ENCODE measurements around the gene SAC3D1. TPM values are rescaled to one million over a fixed set of nuclear protein-coding genes. Genes with fewer than 3 reads are reported as not detected.

SAC3D1 gene
- total and polyA plus RNA-seq, 3 experiments from 2014 or later: 12.0 to 27.1 (median 24.8) TPM

DNA sequence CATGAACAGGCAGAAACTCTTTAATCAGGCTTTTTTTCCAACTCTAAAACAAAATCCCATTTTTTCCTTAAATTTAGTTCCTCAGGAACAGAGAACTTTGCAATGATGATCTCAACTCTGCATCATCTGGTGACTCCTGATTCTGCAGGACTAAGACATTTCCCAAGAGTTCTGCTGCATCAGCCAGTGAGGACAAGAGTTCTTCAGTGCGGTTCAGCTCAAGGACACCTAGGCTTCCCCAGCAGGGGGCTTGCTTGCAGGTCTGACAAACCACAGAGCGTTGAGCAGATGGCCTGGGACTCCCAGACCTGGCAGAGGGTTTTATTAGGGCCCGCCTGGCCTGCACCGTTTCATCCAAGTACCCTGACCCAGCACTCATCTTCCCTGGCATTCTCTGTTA is 36.4 kb downstream of the SAC3D1 start:
- POLR2A ChIA-PET: no interaction called here

DNA sequence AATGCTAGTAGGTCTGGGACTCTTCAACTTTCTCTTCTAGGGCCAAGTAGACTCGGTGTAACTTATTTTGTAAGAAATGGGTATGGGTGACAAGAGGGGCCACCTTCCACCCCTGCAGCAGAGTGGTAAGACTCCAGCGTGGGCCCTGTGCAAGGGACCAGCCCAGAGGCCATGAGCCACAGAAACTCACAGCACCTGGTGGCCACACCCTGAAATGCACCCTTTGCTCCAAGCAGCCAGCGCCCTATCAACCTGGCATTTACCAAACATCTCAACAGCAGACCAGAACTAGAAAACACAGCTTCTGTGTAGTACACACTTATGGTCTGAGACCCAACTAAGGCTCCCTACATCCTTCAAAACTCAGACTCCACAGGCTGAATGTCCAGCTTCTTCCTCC is 37.1 kb downstream of the SAC3D1 start:
- H3K27ac ChIP-seq (ENCODE audit: low read depth, low read length): no peak overlapping the region
- peak; percentile 41 to 79 (median 50) for DNase-seq
- Mint-ChIP-seq H3K4me1 (peaks cover 4 to 15% (median 7%) of the 10 kb centered on the region in 3 donors), H3K36me3 (no peaks in the 10 kb centered on the region), H3K27ac (peak overlapping the region in 7 of 8 donors; percentile 35 to 95 (median 68)), H3K9me3 (no peaks in the 10 kb centered on the region), H3K4me3 (peak overlapping the region in 1 of 7 donors; percentile 59), H3K27me3 (no peaks in the 10 kb centered on the region)
- peaks cover 5% of the 10 kb centered on the region for H3K4me1 ChIP-seq (ENCODE audit: insufficient read depth, low read length)
- no peaks in the 10 kb centered on the region for H3K27me3 ChIP-seq (ENCODE audit: insufficient read depth, low read length, poor library complexity, severe bottlenecking)
- ChIA-PET CTCF (interaction anchor here (0.7 to 1.1 kb wide), 2 partner anchors 64 to 66 kb away, joined by 4 to 5 read pairs; partner anchors contain the start of gene ARL2), POLR2A (no interaction called here)
- no peaks in the 10 kb centered on the region for H3K9me3 ChIP-seq (ENCODE audit: low read length)
- H3K4me3 ChIP-seq (ENCODE audit: low read length): no peak overlapping the region
- no peaks in the 10 kb centered on the region for H3K36me3 ChIP-seq (ENCODE audit: insufficient read depth, low read length)

More for the DNA sequence above, 36.4 kb downstream of the SAC3D1 start:
- H3K9me3 ChIP-seq (ENCODE audit: low read length): no peaks in the 10 kb centered on the region
- Mint-ChIP-seq H3K36me3 (no peaks in the 10 kb centered on the region), H3K4me3 (no peak overlapping the region), H3K9me3 (no peaks in the 10 kb centered on the region), H3K27me3 (no peaks in the 10 kb centered on the region), H3K27ac (no peak overlapping the region), H3K4me1 (peaks cover 4 to 10% (median 7%) of the 10 kb centered on the region in 3 donors)
- no peaks in the 10 kb centered on the region for H3K27me3 ChIP-seq (ENCODE audit: insufficient read depth, low read length, poor library complexity, severe bottlenecking)
- peaks cover 4% of the 10 kb centered on the region for H3K4me1 ChIP-seq (ENCODE audit: insufficient read depth, low read length)
- CTCF ChIA-PET: interaction anchor here (1.1 kb wide), 2 partner anchors 17 to 63 kb away, joined by 3 to 4 read pairs; partner anchors contain the start of gene ARL2
- H3K36me3 ChIP-seq (ENCODE audit: insufficient read depth, low read length): no peaks in the 10 kb centered on the region
- H3K27ac ChIP-seq (ENCODE audit: low read depth, low read length): no peak overlapping the region
- no peak for DNase-seq
- H3K4me3 ChIP-seq (ENCODE audit: low read length): no peak overlapping the region

DNA sequence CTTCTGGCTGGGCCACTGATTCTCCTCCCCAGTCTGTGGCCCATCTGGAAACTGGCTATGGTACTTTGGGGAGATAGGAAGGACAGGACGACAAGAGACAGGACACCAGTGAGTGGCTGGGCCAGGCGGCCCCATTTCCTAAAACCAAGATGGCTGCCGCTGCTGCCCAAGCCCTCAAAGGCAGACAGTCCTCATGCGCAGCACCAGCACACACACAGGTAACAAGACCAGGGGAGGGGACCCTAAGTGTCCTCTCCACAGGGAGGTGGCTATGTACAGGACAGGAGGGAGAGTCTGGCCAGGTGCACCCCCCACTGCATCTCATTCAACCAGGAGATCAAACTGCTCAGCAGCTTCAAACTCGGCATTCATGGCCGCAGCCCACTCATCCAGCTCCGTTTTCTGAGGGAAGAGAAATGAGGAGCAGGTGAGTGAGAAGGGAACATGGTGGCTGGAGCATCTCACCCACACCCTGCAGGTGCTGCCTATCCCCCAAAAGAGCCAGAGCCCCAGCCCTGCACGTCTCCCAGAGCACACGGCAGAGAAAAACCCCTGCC is 37.9 kb downstream of the SAC3D1 start:
- Mint-ChIP-seq H3K27ac (peak overlapping the region in 5 of 8 donors; percentile 35 to 74 (median 45)), H3K36me3 (peaks cover 0 to 1% (median 0%) of the 10 kb centered on the region in 3 donors), H3K4me1 (peaks cover 9 to 23% (median 14%) of the 10 kb centered on the region in 3 donors), H3K27me3 (peaks cover 0 to under 1% of the 10 kb centered on the region in 2 donors), H3K9me3 (no peaks in the 10 kb centered on the region), H3K4me3 (no peak overlapping the region)
- Histone ChIP-seq H3K27ac (ENCODE audit: low read depth, low read length) (no peak overlapping the region), H3K27me3 (ENCODE audit: insufficient read depth, low read length, poor library complexity, severe bottlenecking) (no peaks in the 10 kb centered on the region), H3K4me1 (ENCODE audit: insufficient read depth, low read length) (peaks cover 9% of the 10 kb centered on the region), H3K9me3 (ENCODE audit: low read length) (no peaks in the 10 kb centered on the region), H3K4me3 (ENCODE audit: low read length) (no peak overlapping the region), H3K36me3 (ENCODE audit: insufficient read depth, low read length) (no peaks in the 10 kb centered on the region)
- ChIA-PET CTCF (interaction anchor here (0.7 to 1.1 kb wide), 3 partner anchors 65 to 66 kb away, joined by 3 to 5 read pairs (median 4); partner anchors contain the start of gene ARL2), POLR2A (interaction anchor here (0.6 kb wide), 1 partner anchor 45 kb away, joined by 4 read pairs; no protein-coding TSS in a partner anchor)
- no peak for DNase-seq

DNA sequence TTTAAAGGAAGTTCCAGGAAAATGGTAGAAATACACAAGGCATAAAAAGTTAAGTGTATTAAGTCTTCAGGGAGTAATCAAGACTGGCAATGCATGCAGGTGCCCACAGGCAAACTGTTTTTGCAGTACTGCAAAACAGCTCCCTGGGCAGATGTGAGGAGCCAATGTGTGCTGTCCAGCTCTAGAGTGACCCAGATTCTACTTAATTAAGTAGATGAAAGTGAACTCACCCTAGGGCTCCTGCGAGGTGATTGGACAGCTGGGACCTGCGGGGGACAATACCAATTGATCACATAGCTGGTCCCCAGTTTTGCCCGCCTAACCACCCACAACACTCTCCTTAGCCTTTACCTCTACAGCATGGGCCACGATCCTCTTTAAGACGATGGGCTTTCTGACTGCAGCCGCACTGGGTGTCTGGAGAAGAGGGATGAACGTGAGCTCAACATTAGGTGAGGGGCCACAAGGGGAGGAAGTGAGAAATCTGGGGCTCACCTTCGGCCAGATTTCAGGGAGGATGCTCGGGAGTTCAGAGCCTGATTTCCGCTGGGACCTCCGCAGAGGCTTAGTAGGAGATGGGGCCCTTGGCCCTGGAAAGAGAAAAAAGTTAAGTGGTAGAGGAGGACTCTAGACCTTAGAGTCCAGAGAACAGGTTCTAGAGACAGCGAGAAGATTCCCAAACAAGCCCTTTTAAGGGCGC is 42.3 kb downstream of the SAC3D1 start:
- Mint-ChIP-seq H3K27me3 (peaks cover 0 to 2% of the 10 kb centered on the region in 2 donors), H3K36me3 (peaks cover 4 to 40% (median 5%) of the 10 kb centered on the region in 3 donors), H3K4me1 (peaks cover 23 to 36% (median 31%) of the 10 kb centered on the region in 3 donors), H3K9me3 (no peaks in the 10 kb centered on the region), H3K4me3 (peak overlapping the region; percentile 91 to 96 (median 92)), H3K27ac (peak overlapping the region; percentile 96 to 99 (median 97))
- Histone ChIP-seq H3K4me3 (ENCODE audit: low read length) (peak overlapping the region; percentile 86), H3K36me3 (ENCODE audit: insufficient read depth, low read length) (peaks cover 13% of the 10 kb centered on the region), H3K27ac (ENCODE audit: low read depth, low read length) (peak overlapping the region; percentile 91), H3K9me3 (ENCODE audit: low read length) (no peaks in the 10 kb centered on the region), H3K27me3 (ENCODE audit: insufficient read depth, low read length, poor library complexity, severe bottlenecking) (no peaks in the 10 kb centered on the region), H3K4me1 (ENCODE audit: insufficient read depth, low read length) (peaks cover 29% of the 10 kb centered on the region)
- ChIA-PET CTCF (interaction anchor here (1.1 to 2.4 kb wide), 4 partner anchors 16 to 70 kb away, joined by 3 to 13 read pairs (median 4); partner anchors contain the start of genes FAU, MRPL49 and TM7SF2), POLR2A (no interaction called here)
- no peak for DNase-seq

DNA sequence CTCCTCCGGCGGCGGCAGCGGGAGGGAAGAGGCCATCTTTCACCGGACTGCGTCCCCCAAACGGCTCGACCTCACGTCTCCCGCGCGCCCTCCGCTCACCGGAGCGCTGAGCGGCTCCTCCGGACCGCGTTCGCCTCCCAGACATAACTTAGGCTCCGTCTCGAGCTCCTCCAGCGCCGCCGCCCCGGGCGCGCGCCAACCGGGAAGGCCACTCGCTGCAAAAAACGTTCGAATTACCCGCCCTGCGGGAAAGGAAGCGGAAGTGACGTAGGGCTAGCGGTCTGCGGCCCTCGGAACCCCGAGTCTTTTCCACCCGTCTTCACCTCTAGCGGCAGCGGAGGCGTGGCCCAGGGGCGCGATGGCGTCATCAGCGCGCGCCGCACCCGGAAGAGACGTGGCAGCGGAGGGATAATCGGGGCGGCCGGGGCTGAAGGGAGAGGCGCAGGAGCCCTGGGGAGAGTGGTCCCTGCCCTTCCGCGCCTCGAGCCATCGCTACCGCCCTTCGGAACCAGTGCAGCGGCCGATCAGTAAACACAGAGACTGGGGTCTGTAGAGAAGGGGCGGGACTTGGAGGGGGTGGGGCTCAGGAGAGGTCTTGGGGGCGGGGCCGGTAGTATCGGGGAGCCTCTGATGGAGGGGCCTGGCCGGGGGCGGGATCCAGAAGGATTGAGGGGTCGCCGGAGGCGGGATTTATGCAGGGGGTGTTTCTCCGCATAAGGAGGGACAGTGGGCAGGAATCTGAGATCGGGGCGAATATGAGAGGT is 43.0 kb downstream of the SAC3D1 start, which contains the start of the genes CDCA5 and ZFPL1:
TSS of gene CDCA5 (minus strand) at position 207 of the 764 bp plus-strand sequence. CDS start at position 145, 62 bp downstream.
TSS of gene ZFPL1 (plus strand) at position 389 of the 764 bp plus-strand sequence. CDS start 477 bp downstream, outside the sequence.
- POLR2A ChIA-PET: no interaction called here
- H3K4me3 ChIP-seq (ENCODE audit: low read length): peak within 1 kb of the TSS; percentile 86
- Mint-ChIP-seq H3K36me3 (peaks cover 4 to 47% (median 11%) of the 10 kb centered on the region in 3 donors), H3K9me3 (no peaks in the 10 kb centered on the region), H3K4me3 (peak within 1 kb of the TSS; percentile 91 to 96 (median 92)), H3K27me3 (peaks cover 0 to 2% of the 10 kb centered on the region in 2 donors), H3K4me1 (peaks cover 23 to 32% (median 28%) of the 10 kb centered on the region in 3 donors), H3K27ac (peak within 1 kb of the TSS; percentile 96 to 99 (median 97))
- no peaks in the 10 kb centered on the region for H3K27me3 ChIP-seq (ENCODE audit: insufficient read depth, low read length, poor library complexity, severe bottlenecking)
- H3K27ac ChIP-seq (ENCODE audit: low read depth, low read length): peak within 1 kb of the TSS; percentile 91
- CTCF ChIA-PET: interaction anchor here (1.7 to 2.4 kb wide), 2 partner anchors 27 to 38 kb away, joined by 5 to 13 read pairs; partner anchors contain the start of genes FAU, MRPL49 and TM7SF2
- H3K36me3 ChIP-seq (ENCODE audit: insufficient read depth, low read length): peaks cover 13% of the 10 kb centered on the region
- H3K9me3 ChIP-seq (ENCODE audit: low read length): no peaks in the 10 kb centered on the region
- DNase-seq: peak; percentile 93 to 97 (median 96)
- peaks cover 26% of the 10 kb centered on the region for H3K4me1 ChIP-seq (ENCODE audit: insufficient read depth, low read length)

DNA sequence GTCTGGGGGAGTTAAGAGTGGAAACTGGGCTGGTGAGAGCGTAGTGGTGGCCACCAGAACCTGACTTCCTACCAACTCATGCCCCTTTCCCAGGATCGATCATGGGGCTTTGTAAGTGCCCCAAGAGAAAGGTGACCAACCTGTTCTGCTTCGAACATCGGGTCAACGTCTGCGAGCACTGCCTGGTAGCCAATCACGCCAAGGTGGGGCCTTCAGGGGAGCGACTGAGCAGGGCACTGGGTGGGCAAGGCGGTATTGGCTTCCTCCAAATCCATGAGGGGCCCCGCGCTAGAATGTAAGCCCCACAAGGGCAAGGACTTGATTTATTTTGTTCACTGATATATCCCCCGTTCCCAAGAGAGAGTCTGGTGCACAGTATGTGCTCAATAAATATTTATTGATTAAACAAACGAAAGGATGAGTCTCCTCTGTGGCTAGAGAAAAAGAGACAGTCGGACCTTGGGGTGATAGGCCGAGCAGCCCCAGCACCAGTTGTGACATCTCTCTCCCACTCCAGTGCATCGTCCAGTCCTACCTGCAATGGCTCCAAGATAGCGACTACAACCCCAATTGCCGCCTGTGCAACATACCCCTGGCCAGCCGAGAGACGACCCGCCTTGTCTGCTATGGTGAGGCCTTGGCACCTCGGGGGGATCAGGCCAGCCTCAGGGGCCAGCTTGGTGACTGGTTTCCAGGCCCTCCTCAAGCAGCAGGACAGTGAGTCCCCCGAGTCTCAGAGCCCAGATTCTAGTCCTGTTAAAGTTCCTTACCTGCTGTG is 43.8 kb downstream of the SAC3D1 start:
- Histone ChIP-seq H3K4me1 (ENCODE audit: insufficient read depth, low read length) (peaks cover 26% of the 10 kb centered on the region), H3K27me3 (ENCODE audit: insufficient read depth, low read length, poor library complexity, severe bottlenecking) (no peaks in the 10 kb centered on the region), H3K4me3 (ENCODE audit: low read length) (peak overlapping the region; percentile 86), H3K9me3 (ENCODE audit: low read length) (no peaks in the 10 kb centered on the region), H3K36me3 (ENCODE audit: insufficient read depth, low read length) (peaks cover 13% of the 10 kb centered on the region), H3K27ac (ENCODE audit: low read depth, low read length) (peak overlapping the region; percentile 91)
- DNase-seq: no peak
- peaks cover 0 to 2% of the 10 kb centered on the region in 2 donors for H3K27me3 Mint-ChIP-seq
- CTCF ChIA-PET: interaction anchor here (0.7 to 2.0 kb wide), 5 partner anchors 12 to 71 kb away, joined by 4 to 7 read pairs (median 5); partner anchors contain the start of genes ARL2, FAU, MRPL49 and SNX15
- H3K27ac Mint-ChIP-seq: peak overlapping the region; percentile 96 to 99 (median 97)
- peaks cover 4 to 55% (median 11%) of the 10 kb centered on the region in 3 donors for H3K36me3 Mint-ChIP-seq
- H3K4me3 Mint-ChIP-seq: peak overlapping the region; percentile 91 to 96 (median 92)
- peaks cover 23 to 32% (median 28%) of the 10 kb centered on the region in 3 donors for H3K4me1 Mint-ChIP-seq
- H3K9me3 Mint-ChIP-seq: no peaks in the 10 kb centered on the region
- POLR2A ChIA-PET: interaction anchor here (0.8 to 1.4 kb wide), 2 partner anchors 33 to 37 kb away, joined by 3 to 6 read pairs; partner anchors contain the start of genes FAU, MRPL49 and ZNHIT2
